ENCODE data around the gene PLEKHG7. TPM values are rescaled to one million over a fixed set of nuclear protein-coding genes. Genes with fewer than 3 reads are reported as not detected.
"Not testable (repeated sequence)": the region's sequence is repeated elsewhere in the genome, so short reads cannot be mapped to it uniquely, and the experiment has no call there.

The PLEKHG7 gene
- total and polyA plus RNA-seq, 2 of the 8 experiments (the other 6 are each of a cell fraction or from before 2014, with no cell fraction given) = not detected

DNA sequence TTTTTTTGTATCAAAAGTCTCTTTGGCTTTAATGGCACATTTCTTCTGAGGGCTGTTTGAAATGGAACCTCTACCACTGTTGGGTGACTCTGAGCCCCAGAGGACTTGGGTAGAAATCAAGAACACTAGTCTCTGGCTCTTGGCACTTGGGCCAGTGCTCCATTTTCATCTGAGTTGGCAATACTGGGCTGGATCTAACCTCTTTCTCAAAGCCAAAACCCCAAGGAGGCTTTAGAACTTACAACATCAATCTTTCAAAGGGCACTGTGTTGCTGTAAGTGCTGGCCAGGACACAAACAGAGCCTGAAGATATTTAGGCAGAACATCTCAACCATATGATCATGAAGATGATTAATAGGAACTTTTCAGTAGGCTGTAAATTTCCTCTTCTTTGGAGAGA is 34.0 kb upstream of the PLEKHG7 start:
- Histone ChIP-seq H3K9me3 (ENCODE audit: insufficient read depth in 2 of 2, low read depth in 1 of 2, low read length in 1 of 2) (no peaks in the 10 kb centered on the region), H2AK5ac (ENCODE audit: low read depth, low read length) (no peak overlapping the region), H4K8ac (ENCODE audit: extremely low read depth, insufficient read depth, low read length) (no peak overlapping the region), H2BK12ac (ENCODE audit: low read depth, low read length) (no peak overlapping the region), H2BK15ac (ENCODE audit: low read length) (no peak overlapping the region), H3K4me2 (ENCODE audit: insufficient read depth in 1 of 2, low read depth in 2 of 2, low read length in 2 of 2) (no peak overlapping the region), H3K79me1 (ENCODE audit: low read depth, low read length) (no peaks in the 10 kb centered on the region), H3K14ac (ENCODE audit: insufficient read length) (no peak overlapping the region), H3K18ac (ENCODE audit: extremely low read depth, low read length) (no peak overlapping the region), H4K20me1 (replicated peaks in 1 of 2; ENCODE audit: control insufficient read depth in 1 of 2, insufficient read depth in 2 of 2, low read length in 2 of 2) (no peaks in the 10 kb centered on the region), H3K27me3 (replicated peaks in 1 of 4; ENCODE audit: control insufficient read depth in 3 of 4, extremely low read depth in 1 of 4, insufficient read depth in 3 of 4, low read length in 3 of 4) (no peaks in the 10 kb centered on the region), H4K5ac (ENCODE audit: insufficient read length, low read depth, low read length) (no peak overlapping the region), H3K4ac (replicated peaks; ENCODE audit: insufficient read length, low read depth, low read length) (no peak overlapping the region), H3K79me2 (ENCODE audit: control insufficient read depth in 1 of 2, insufficient read depth in 2 of 2, low read length in 2 of 2) (no peaks in the 10 kb centered on the region), H3K27ac (ENCODE audit: low read depth, low read length) (no peak overlapping the region), H3K23me2 (ENCODE audit: low read depth, low read length) (no peaks in the 10 kb centered on the region), H3K4me1 (replicated peaks in 1 of 4; ENCODE audit: control insufficient read depth in 3 of 4, insufficient read depth in 4 of 4, low read length in 3 of 4) (no peaks in the 10 kb centered on the region), H3K4me3 (ENCODE audit: extremely low read depth in 1 of 4, insufficient read depth in 2 of 4, low read depth in 3 of 4, low read length in 4 of 4) (no peak overlapping the region), H2BK120ac (replicated peaks; ENCODE audit: low read depth, low read length) (no peak overlapping the region), H3K56ac (replicated peaks; ENCODE audit: insufficient read length, low read depth, low read length) (no peak overlapping the region), H2AFZ (ENCODE audit: low read length) (no peak overlapping the region), H3K9ac (replicated peaks in 1 of 4; ENCODE audit: extremely low read depth in 1 of 4, low read depth in 3 of 4, low read length in 3 of 4) (no peak overlapping the region), H4K91ac (replicated peaks; ENCODE audit: insufficient read length, low read length) (no peak overlapping the region), H3K23ac (ENCODE audit: insufficient read length) (no peak overlapping the region), H3K36me3 (ENCODE audit: control insufficient read depth in 2 of 4, insufficient read depth in 4 of 4, low read length in 3 of 4) (no peaks in the 10 kb centered on the region), H2BK20ac (ENCODE audit: low read length) (no peak overlapping the region), H2BK5ac (ENCODE audit: low read depth, low read length) (no peak overlapping the region)
- POLR2A ChIA-PET (ENCODE audit: partially characterized antibody) = no interaction called here
- TF ChIP-seq JUN (IDR thresholded peaks at IDR 0.05; ENCODE audit: low read depth, low read length) = no peak
- no peak for TF ChIP-seq SAP30 (IDR thresholded peaks at IDR 0.05; ENCODE audit: insufficient read depth, insufficient replicate concordance, low read length)
- TF ChIP-seq BRCA1 (IDR thresholded peaks at IDR 0.05; ENCODE audit: low read depth, low read length) = no peak
- no peak for TF ChIP-seq TCF12 (IDR thresholded peaks at IDR 0.05; ENCODE audit: low read depth, low read length)
- FAIRE-seq = no peak
- CTCF ChIA-PET (ENCODE audit: partially characterized antibody) = no interaction called here
- no peak for DNase-seq (ENCODE audit: low read depth in 1 of 2, low spot score in 2 of 2)

DNA sequence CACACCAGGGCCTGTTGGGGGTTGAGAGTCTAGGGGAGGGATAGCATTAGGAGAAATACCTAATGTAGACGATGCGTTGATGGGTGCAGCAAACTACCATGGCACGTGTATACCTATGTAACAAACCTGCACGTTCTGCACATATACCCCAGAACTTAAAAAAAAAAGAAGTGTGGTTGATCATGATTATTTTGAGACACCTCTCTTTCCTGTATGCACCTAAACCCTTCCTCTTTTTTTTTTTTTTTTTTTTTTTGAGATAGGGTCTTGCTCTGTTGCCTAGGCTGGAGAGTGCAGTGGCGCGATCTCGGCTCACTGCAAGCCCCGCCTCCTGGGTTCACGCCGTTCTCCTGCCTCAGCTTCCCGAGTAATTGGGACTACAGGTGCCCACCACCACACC is 31.3 kb upstream of the PLEKHG7 start:
- H3K14ac ChIP-seq (ENCODE audit: insufficient read length); H2BK5ac ChIP-seq (ENCODE audit: low read depth, low read length); H4K91ac ChIP-seq (replicated peaks; ENCODE audit: insufficient read length, low read length); DNase-seq (ENCODE audit: low read depth in 1 of 2, low spot score in 2 of 2); CTCF ChIA-PET (ENCODE audit: partially characterized antibody); H2BK12ac ChIP-seq (ENCODE audit: low read depth, low read length); H4K5ac ChIP-seq (ENCODE audit: insufficient read length, low read depth, low read length); POLR2A ChIA-PET (ENCODE audit: partially characterized antibody); H4K8ac ChIP-seq (ENCODE audit: extremely low read depth, insufficient read depth, low read length); H3K4ac ChIP-seq (replicated peaks; ENCODE audit: insufficient read length, low read depth, low read length); H2BK15ac ChIP-seq (ENCODE audit: low read length); H4K20me1 ChIP-seq (replicated peaks in 1 of 2; ENCODE audit: control insufficient read depth in 1 of 2, insufficient read depth in 2 of 2, low read length in 2 of 2); H2BK120ac ChIP-seq (replicated peaks; ENCODE audit: low read depth, low read length); FAIRE-seq; H3K56ac ChIP-seq (replicated peaks; ENCODE audit: insufficient read length, low read depth, low read length); H3K27me3 ChIP-seq (replicated peaks in 1 of 4; ENCODE audit: control insufficient read depth in 3 of 4, extremely low read depth in 1 of 4, insufficient read depth in 3 of 4, low read length in 3 of 4); H3K4me2 ChIP-seq (ENCODE audit: insufficient read depth in 1 of 2, low read depth in 2 of 2, low read length in 2 of 2); H3K23ac ChIP-seq (ENCODE audit: insufficient read length); H3K79me2 ChIP-seq (ENCODE audit: control insufficient read depth in 1 of 2, insufficient read depth in 2 of 2, low read length in 2 of 2); H3K9ac ChIP-seq (replicated peaks in 1 of 4; ENCODE audit: extremely low read depth in 1 of 4, low read depth in 3 of 4, low read length in 3 of 4); H2BK20ac ChIP-seq (ENCODE audit: low read length); H2AFZ ChIP-seq (ENCODE audit: low read length); H3K36me3 ChIP-seq (ENCODE audit: control insufficient read depth in 2 of 4, insufficient read depth in 4 of 4, low read length in 3 of 4); H3K27ac ChIP-seq (ENCODE audit: low read depth, low read length); H3K4me1 ChIP-seq (replicated peaks in 1 of 4; ENCODE audit: control insufficient read depth in 3 of 4, insufficient read depth in 4 of 4, low read length in 3 of 4); H3K18ac ChIP-seq (ENCODE audit: extremely low read depth, low read length); H3K9me3 ChIP-seq (ENCODE audit: insufficient read depth in 2 of 2, low read depth in 1 of 2, low read length in 1 of 2); H2AK5ac ChIP-seq (ENCODE audit: low read depth, low read length); H3K79me1 ChIP-seq (ENCODE audit: low read depth, low read length); H3K23me2 ChIP-seq (ENCODE audit: low read depth, low read length); H3K4me3 ChIP-seq (ENCODE audit: extremely low read depth in 1 of 4, insufficient read depth in 2 of 4, low read depth in 3 of 4, low read length in 4 of 4): not testable (repeated sequence)
- WGBS, 2 experiments (ENCODE audit: extremely low coverage in 1 of 2, insufficient coverage in 1 of 2, insufficient read length in 1 of 2, insufficient replicate concordance in 2 of 2, low coverage in 1 of 2, low lambda C conversion rate in 2 of 2, missing lambda C conversion rate in 1 of 2) = 95% methylated on average over 8 of the region's 11 CpGs; no CpG with 5 or more reads in 1 of the 2 experiments

Data from H1 (cell line).